Erythroblast (primary cell): ENCODE measurements around the gene RHAG.

Source experiments
- GATA1 ChIP-seq: IDR thresholded peaks from 2 replicates; pipeline ENCODE4 v1.6.1; 2011; ENCODE audit warnings: low read depth, mild to moderate bottlenecking, control low read depth, low read length, moderate library complexity
- POLR2A ChIP-seq: IDR thresholded peaks from 2 replicates; pipeline ENCODE4 v1.6.1; 2011; ENCODE audit warnings: mild to moderate bottlenecking, low read length

DNA sequence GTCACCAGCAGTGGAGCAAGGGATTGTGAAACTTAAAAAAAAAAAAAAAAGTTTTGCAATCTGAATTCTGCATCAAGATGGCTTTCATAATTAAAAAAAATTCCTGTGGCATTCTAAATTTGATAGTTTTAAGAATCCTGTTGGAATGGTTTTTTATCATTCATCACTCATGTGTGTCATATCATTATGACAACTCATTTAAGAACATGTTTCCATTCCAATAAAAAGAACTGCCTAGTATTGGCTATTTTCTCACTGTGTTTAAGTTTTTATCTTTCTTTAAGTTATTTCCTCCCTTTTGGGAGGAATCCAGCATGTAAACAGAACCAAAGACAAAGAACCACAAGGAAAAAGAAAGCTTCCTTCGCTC is 26.2 kb upstream of the RHAG start:
- TF ChIP-seq POLR2A (no peak), GATA1 (no peak)
